NCI-H146 treated with DMSO at 0.1 percent for 48 hours (cell line): Measurements from ENCODE around the gene ZNF722.
"Not testable (repeated sequence)": the region's sequence is repeated elsewhere in the genome, so short reads cannot be mapped to it uniquely, and the experiment has no call there.

Experiments
- DNase-seq: peaks from one replicate; lab custom pipeline; 2025; ENCODE audit not compliant: unreplicated experiment; lab: John Stamatoyannopoulos, UW

Gene ZNF722

DNA sequence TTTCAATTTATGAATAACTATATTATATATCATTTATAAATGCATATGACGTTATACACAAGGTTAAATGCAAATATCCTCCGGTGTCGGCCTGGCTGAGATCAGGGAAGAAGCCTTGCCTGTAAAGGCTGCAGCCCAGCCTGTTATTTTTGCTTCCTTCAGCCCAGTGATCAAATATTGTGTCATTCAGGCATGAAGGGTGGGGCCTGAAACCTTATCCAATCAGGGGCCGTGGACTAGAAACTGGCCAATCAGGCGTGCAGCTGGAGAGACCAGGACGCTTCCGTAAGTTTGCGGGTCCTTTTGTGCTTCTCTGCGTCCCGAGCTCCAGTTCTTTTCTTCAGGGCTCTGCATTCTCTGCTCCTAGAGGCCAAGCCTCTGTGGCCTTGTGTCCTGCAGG is at the start of gene ZNF722:
Gene ZNF722, plus strand, starts transcription at position 301 of the 400 bp plus-strand sequence. CDS start 113 bp downstream, outside the sequence.
- no peak for DNase-seq

DNA sequence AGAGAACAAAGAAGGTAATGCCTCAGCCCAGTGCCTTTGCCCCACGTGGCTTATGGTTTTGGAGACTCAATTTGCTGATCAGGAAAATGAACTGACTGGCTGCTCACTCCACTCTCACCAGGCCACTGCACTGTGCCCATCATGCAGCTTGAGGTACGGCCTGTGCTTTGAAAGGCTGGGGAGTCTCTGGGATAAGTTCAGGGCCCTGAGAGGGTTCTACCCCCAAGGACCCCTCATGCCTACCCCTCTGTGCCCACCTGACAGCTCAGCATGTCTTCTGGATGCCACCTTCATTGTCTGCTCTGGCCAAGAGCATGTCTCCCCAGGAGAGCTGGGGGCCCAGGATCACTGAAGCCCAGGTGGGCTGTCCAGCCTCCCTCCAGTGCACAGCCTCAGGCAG is 45.5 kb upstream of the ZNF722 start:
- no peak for DNase-seq

DNA sequence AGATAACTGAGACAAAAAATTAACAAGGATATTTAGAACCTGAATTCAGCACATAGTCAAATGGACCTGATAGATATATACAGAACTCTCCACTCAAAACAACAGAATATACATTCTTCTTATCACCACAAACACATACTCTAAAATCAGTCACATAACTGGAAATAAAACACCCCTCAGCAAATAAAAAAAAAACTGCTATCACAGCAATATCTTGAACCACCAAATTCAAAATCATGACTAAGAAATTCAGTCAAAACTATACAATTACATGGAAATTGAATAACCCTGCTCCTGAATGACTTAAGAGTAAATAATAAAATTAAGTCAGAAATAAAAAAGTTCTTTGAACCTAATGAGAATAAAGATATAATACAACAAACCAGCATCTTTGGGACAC is 30.0 kb upstream of the ZNF722 start:
- DNase-seq = no peak

DNA sequence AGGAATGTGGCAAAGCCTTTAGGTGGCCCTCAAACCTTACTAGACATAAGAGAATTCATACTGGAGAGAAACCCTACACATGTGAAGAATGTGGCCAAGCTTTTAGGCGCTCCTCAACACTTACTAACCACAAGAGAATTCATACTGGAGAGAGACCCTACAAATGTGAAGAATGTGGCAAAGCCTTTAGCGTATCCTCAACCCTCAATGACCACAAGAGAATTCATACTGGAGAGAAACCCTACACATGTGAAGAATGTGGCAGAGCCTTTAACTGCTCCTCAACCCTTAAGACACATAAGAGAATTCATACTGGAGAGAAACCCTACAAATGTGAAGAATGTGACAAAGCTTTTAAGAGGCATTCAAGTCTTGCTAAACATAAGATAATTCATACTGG is 16.8 kb downstream of the ZNF722 start:
- DNase-seq = not testable (repeated sequence)

DNA sequence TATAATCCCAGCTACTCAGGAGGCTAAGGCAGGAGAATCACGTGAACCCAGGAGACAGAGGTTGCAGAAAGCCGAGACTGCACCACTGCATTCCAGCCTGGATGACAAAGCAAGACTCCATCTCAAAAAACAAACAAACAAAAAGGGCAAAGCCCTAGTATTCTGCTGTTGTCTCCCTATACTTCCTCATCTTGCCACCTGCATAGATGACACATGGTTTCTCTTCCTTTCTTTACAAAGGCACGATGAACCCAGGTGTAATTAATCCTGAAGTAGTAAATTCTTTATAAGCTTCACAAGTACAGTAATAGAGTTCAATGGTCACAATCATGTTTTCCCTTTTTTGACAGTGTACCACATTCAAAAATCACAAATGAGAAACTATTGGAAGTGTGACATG is 36.7 kb downstream of the ZNF722 start:
- no peak for DNase-seq

DNA sequence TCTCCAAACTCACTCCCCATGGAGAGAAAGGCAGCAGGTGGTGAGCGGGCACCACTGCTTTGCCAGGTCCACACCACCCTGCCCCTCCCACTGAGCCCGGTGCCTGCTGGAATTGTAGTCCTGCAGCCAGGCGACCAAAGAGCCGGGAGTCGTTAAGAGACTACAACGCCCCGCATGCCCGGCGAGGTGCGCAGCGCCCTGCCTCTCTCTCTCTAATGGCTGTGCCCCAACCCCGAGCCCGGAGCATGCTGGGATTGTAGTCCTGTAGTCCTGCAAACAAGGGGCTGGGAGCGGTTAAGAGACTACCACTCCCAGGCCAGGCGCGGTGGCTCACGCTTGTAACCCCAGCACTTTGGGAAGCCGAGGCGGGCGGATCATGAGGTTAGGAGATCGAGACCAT is 38.4 kb downstream of the ZNF722 start:
- DNase-seq = no peak

DNA sequence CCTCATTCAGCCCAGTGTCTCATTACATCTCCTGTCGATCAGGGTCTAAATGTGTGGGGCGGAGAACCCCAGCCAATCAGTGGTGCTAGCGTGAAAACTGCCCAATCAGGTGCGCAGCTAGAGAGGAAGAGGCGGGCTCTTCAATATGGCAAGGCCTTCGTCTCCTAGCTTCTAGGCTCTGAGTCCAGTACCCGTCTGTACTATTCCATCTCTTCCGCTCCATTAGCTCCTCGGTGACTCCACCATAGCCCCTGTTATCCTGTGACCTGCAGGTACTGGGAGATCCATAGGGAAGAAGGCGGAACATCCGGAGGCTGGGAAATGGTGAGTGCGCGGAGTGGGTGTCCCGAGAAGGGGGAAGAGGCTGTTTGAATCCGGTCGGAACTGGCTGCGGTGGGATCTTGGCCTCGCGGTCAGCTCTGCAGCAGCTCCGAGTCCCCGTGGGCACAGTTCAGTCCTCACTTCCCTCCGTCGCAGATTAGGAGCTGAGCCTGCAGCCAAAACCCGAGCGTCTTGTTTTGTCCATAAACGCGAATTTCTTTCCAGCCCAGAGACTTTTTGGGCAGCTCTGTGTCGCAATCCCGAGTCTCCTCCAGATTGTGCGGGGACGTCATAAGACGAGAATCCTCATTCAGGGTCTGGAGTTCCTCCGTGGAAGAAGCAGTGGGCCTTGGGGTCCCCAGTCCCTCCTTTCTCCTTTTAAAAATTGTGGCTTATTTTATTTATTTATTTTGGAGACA is 46.8 kb downstream of the ZNF722 start, which contains the start of gene ZNF727:
Gene ZNF727, plus strand, starts transcription at position 134 of the 740 bp plus-strand sequence. Its CDS starts 188 bp downstream, at position 322.
- no peak for DNase-seq

DNA sequence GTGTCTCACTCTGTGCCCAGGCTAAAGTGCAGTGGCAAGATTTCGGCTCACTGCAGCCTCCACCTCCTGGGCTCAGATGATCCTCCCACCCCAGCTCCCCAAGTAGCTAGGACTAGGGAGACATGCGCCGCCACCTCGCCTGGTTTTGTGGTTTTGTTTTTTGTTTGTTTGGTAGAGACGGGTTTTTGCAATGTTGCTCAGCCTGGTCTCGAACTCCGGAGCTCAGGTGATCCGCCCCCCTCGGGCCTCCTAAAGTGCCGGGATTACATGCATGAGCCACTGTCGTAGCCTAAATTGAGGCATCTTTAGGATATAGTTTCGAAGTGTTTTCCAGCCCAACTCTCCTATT is 47.4 kb downstream of the ZNF722 start:
- no peak for DNase-seq
